Sigmoid colon (tissue), 7 donors: ENCODE measurements around the gene ELMOD3. TPM values are rescaled to one million over a fixed set of nuclear protein-coding genes. Genes with fewer than 3 reads are reported as not detected.
A peak's percentile ranks its signal among the peaks of the same experiment; 100 is the strongest.

Source experiments
- DNase-seq: peaks from one replicate; pipeline ENCODE4 v3.0.0-alpha.2; 2019
- H3K27ac ChIP-seq, 4 donors: fragments of 200-600 bp; sonication (generic); one replicate each; pipeline ENCODE4 v1.5.1; 2016 to 2019; ENCODE audit warnings: mild to moderate bottlenecking in 1 of 4
- H3K27me3 ChIP-seq, 3 donors: fragments of 200-600 bp; sonication (generic); one replicate each; pipeline ENCODE4 v1.5.1; 2019; ENCODE audit warnings: mild to moderate bottlenecking in 1 of 3
- H3K36me3 ChIP-seq, 4 donors: fragments of 200-600 bp; sonication (generic); one replicate each; pipeline ENCODE4 v1.5.1; 2016 to 2019
- H3K4me1 ChIP-seq, 4 donors: fragments of 200-600 bp; sonication (generic); one replicate each; pipeline ENCODE4 v1.5.1; 2017 to 2019
- H3K4me3 ChIP-seq, 4 donors: fragments of 200-600 bp; sonication (generic); one replicate each; pipeline ENCODE4 v1.5.1; 2017 to 2019; ENCODE audit warnings: mild to moderate bottlenecking in 2 of 4, moderate library complexity in 1 of 4
- H3K9me3 ChIP-seq, 4 donors: fragments of 200-600 bp in 3 of 4; sonication (generic) in 3 of 4; one replicate each; pipeline versions ENCODE4 v1.5.1 to v1.6.1; 2013 to 2019
- EP300 ChIP-seq, 4 donors: sonication (generic); formaldehyde crosslinking; IDR thresholded peaks; one replicate each; pipeline ENCODE4 v1.6.1; 2017; ENCODE audit warnings: antibody characterized with exemption in 4 of 4
- POLR2A ChIP-seq, 2 donors: fragments of 450-650 bp; IDR thresholded peaks; one replicate each; pipeline ENCODE4 v1.6.1; 2016; ENCODE audit warnings: antibody characterized with exemption in 2 of 2, mild to moderate bottlenecking in 2 of 2, moderate library complexity in 2 of 2
- POLR2AphosphoS5 ChIP-seq, 4 donors: sonication (generic); formaldehyde crosslinking; IDR thresholded peaks; one replicate each; pipeline ENCODE4 v1.6.1; 2017; ENCODE audit warnings: antibody characterized with exemption in 4 of 4
- WGBS, 2 donors: extraction: QIAGEN DNeasy Blood & Tissue Kit; methylation state at CpG; one replicate each; pipeline ENCODE4 v1.1.7; 2013; 5-methylcytosine and 5-hydroxymethylcytosine counted together
- intact Hi-C: fragments of 100-400 bp; cut with DNase I; formaldehyde crosslinking; loops from one replicate; pipeline ENCODE4 v1.15.1; 2023
- polyA plus RNA-seq, 3 donors: library from polyadenylated mRNA; stranded (reverse); fragments of 200-250 nt; gene quantifications; one replicate each; pipeline ENCODE4 v1.2.3, GENCODE V29; 2013
- total RNA-seq, 4 donors: library from RNA; depleted of rRNA; stranded (reverse); fragments of >200 nt; gene quantifications; one replicate each; pipeline ENCODE4 v1.1.0, GENCODE V29; 2016
- TF ChIP-seq, protein P1 (sequence below), 4 experiments: fragments of 450-650 bp in 3 of 4; fragments of 200-600 bp in 1 of 4; IDR thresholded peaks; one replicate each; pipeline ENCODE4 v1.5.1; 2016 to 2019; ENCODE audit warnings: antibody characterized with exemption in 4 of 4, mild to moderate bottlenecking in 3 of 4, moderate library complexity in 2 of 4
- donor health status: healthy with polysubstance abuse.
- donor health status: Bipolar disorder and iron deficiency.
- donor health status: healthy.

Gene ELMOD3
- total and polyA plus RNA-seq, 7 donors = 11.6 to 26.3 (median 19.7) TPM

DNA sequence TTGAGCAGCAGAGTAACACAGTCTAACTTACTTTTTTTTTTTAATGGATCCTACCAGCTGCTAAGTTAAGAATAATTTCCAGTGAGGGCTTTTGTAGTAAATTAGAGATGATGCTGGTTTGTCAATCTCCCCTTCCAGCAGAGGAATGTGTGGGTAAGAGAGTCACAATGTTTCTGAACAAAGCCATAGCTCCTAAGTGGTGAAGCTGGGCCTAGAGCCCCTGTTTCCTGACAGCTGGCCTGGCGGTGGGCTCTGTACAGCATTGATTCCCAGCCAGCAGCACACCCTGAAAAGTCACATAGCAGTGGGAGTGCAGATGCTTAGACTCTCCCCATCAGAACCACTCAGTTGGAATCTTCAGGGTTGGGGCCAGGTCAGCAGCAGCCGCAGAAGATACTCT is 31.2 kb downstream of the ELMOD3 start:
- WGBS, 2 donors = 82 to 89% methylated on average over 2 of the region's 2 CpGs
- Histone ChIP-seq H3K27me3 (no peaks in the 10 kb centered on the region), H3K36me3 (peaks cover 0 to 83% (median 6%) of the 10 kb centered on the region in 4 donors), H3K27ac (no peak overlapping the region), H3K4me3 (no peak overlapping the region), H3K4me1 (no peaks in the 10 kb centered on the region), H3K9me3 (no peaks in the 10 kb centered on the region)
- TF ChIP-seq EP300 (IDR thresholded peaks at IDR 0.05) = no peak
- TF ChIP-seq POLR2A (IDR thresholded peaks at IDR 0.05) = no peak
- TF ChIP-seq POLR2AphosphoS5 (IDR thresholded peaks at IDR 0.05) = no peak
- TF ChIP-seq, protein P1, sequence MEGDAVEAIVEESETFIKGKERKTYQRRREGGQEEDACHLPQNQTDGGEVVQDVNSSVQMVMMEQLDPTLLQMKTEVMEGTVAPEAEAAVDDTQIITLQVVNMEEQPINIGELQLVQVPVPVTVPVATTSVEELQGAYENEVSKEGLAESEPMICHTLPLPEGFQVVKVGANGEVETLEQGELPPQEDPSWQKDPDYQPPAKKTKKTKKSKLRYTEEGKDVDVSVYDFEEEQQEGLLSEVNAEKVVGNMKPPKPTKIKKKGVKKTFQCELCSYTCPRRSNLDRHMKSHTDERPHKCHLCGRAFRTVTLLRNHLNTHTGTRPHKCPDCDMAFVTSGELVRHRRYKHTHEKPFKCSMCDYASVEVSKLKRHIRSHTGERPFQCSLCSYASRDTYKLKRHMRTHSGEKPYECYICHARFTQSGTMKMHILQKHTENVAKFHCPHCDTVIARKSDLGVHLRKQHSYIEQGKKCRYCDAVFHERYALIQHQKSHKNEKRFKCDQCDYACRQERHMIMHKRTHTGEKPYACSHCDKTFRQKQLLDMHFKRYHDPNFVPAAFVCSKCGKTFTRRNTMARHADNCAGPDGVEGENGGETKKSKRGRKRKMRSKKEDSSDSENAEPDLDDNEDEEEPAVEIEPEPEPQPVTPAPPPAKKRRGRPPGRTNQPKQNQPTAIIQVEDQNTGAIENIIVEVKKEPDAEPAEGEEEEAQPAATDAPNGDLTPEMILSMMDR (IDR thresholded peaks at IDR 0.05) = no peak
- intact Hi-C loops = no loop called here
- DNase-seq = peak; percentile 17

GRCh38 chr2:85387754-85388153 is 33.2 kb downstream of the ELMOD3 start:
- H3K9me3 ChIP-seq = no peaks in the 10 kb centered on the region
- WGBS, 2 donors = 92 to 95% methylated on average over 2 of the region's 2 CpGs
- H3K4me1 ChIP-seq = no peaks in the 10 kb centered on the region
- peaks cover 0 to 89% (median 6%) of the 10 kb centered on the region in 4 donors for H3K36me3 ChIP-seq
- no peak overlapping the region for H3K4me3 ChIP-seq
- DNase-seq = peak; percentile 8
- no peak overlapping the region for H3K27ac ChIP-seq
- no peaks in the 10 kb centered on the region for H3K27me3 ChIP-seq
- TF ChIP-seq POLR2AphosphoS5 (IDR thresholded peaks at IDR 0.05) = no peak
- intact Hi-C loops = no loop called here

DNA sequence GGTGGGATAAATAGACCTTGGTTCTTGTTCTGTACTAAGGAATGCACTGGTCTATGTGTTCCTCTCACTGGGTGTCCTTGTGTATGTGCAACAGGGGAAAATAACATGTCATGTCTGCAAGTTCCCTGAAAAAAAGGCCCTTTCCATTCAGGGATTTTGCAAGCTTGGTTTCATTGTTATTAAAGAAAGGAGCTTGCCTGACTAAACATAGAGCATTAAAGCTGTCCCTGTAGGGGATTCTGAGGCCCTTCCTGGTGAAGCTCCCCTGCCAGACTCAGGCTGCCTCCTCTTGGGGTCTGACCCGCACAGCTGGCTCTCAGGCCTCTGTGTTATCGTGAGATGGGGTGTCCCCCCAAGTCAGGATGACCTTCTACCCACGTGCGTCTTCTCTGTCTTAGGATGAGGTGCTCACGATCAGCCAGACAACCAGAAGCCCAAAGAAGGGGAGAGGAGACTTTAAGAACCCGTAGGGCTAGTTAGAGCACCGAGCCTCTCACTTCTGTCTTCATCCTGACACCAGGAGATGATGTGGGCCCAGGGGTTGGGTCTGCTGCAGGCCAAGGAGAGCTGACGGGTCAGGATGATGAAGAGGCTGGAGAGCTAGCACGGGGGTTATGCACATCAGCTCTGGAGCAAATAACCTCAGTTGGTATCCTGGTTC is 34.4 kb downstream of the ELMOD3 start:
- no peak overlapping the region for H3K4me3 ChIP-seq
- TF ChIP-seq, protein P1 (IDR thresholded peaks at IDR 0.05) = no peak
- TF ChIP-seq EP300 (IDR thresholded peaks at IDR 0.05) = no peak
- no peak for TF ChIP-seq POLR2AphosphoS5 (IDR thresholded peaks at IDR 0.05)
- TF ChIP-seq POLR2A (IDR thresholded peaks at IDR 0.05) = no peak
- DNase-seq = peak; percentile 34
- no peaks in the 10 kb centered on the region for H3K27me3 ChIP-seq
- H3K36me3 ChIP-seq = peaks cover 0 to 79% (median 6%) of the 10 kb centered on the region in 4 donors
- WGBS, 2 donors = 90 to 92% methylated on average over 9 of the region's 9 CpGs
- H3K9me3 ChIP-seq = no peaks in the 10 kb centered on the region
- no peak overlapping the region for H3K27ac ChIP-seq
- intact Hi-C loops = no loop called here
- H3K4me1 ChIP-seq = no peaks in the 10 kb centered on the region

DNA sequence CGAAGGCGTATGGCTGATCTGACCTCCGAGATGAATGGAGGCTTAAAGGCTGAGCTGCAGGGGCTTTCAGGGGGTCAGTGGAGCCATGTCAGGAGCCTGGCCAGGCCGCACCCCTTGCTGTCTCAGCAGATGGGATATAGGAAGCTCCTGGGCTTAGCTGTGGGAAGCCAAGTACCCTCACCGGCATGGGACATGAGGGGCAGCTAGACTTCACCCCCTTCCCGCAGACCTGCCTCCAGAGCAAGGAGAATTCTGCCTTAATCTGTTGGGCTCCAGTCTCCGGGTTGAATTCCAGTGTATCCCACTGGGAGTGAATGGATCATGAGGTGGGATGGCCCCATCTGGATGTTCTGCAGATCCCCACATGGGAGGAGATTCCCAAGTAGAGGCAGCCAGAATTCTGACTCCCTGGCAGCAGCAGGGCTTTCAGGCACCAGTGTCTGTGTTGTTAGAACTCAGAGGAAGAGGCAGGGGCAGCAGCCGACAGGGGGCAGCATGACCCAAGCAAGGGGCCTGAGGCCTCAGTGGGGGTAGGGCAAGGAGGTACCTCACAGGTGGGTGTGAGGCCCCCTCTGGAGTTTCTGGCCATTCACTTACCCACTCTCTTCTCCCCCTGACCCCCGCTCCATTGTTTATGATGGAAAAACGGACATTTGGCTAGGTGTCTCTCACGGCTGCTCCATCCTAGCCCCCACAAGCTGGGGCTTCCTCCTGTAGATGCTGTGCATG is 36.5 kb downstream of the ELMOD3 start:
- WGBS, 2 donors = 82 to 86% methylated on average over 11 of the region's 11 CpGs
- Histone ChIP-seq H3K4me3 (no peak overlapping the region), H3K27ac (no peak overlapping the region), H3K9me3 (no peaks in the 10 kb centered on the region), H3K27me3 (no peaks in the 10 kb centered on the region), H3K4me1 (peaks cover 0 to 2% (median 2%) of the 10 kb centered on the region in 4 donors), H3K36me3 (peaks cover 0 to 68% (median 3%) of the 10 kb centered on the region in 4 donors)
- intact Hi-C loops = loop anchor here (1.0 kb wide), 1 partner anchor 161 kb away; no protein-coding TSS in a partner anchor
- DNase-seq = peak; percentile 83
- TF ChIP-seq, protein P1 (IDR thresholded peaks at IDR 0.05) = peak; percentile 45 to 62 (median 58)
- no peak for TF ChIP-seq POLR2AphosphoS5 (IDR thresholded peaks at IDR 0.05)

DNA sequence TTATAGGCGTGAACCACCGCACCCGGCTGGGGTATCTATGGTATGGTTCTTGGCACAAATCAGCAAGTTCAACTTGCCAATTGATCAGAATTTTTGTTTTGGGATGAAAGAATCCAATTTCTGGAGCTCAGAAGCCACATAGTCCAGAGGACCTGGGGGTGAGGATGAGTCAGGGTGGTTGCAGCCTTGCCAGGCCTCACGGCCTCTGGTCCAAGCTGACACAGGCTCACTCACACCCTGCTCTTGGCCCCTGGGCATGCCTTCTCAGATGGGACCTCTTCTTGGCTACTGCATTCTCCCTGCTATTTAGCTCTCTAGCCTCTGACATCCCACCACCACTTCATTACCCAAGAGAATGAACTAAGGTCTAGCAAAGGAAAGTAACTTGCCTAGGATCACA is 39.3 kb downstream of the ELMOD3 start:
- Histone ChIP-seq H3K27me3 (no peaks in the 10 kb centered on the region), H3K27ac (no peak overlapping the region), H3K9me3 (no peaks in the 10 kb centered on the region), H3K4me3 (no peak overlapping the region), H3K4me1 (peaks cover 0 to 17% (median 17%) of the 10 kb centered on the region in 4 donors), H3K36me3 (peaks cover 0 to 41% (median 0%) of the 10 kb centered on the region in 4 donors)
- peak; percentile 33 for DNase-seq
- TF ChIP-seq EP300 (IDR thresholded peaks at IDR 0.05) (no peak), POLR2AphosphoS5 (IDR thresholded peaks at IDR 0.05) (no peak), POLR2A (IDR thresholded peaks at IDR 0.05) (no peak)
- TF ChIP-seq, protein P1 (IDR thresholded peaks at IDR 0.05) = no peak
- WGBS, 2 donors = 96 to 97% methylated on average over 4 of the region's 4 CpGs
- intact Hi-C loops = no loop called here
